ENCODE data around the gene TMEM45B. TPM values are rescaled to one million over a fixed set of nuclear protein-coding genes. Genes with fewer than 3 reads are reported as not detected.

The TMEM45B gene
- total and polyA plus RNA-seq, 2 experiments from 2014 or later = 0.11 to 0.38 TPM

GRCh38 chr11:129792663-129793062 is 23.0 kb upstream of the TMEM45B start:
- no peak overlapping the region for H3K4me2 ChIP-seq
- H3K36me3 ChIP-seq (ENCODE audit: insufficient read depth) = peaks cover 3% of the 10 kb centered on the region; the same call in 1 of the 2 replicates
- H3K9me3 Mint-ChIP-seq = peaks cover 26% of the 10 kb centered on the region
- DNase-seq (ENCODE audit: low spot score) = no peak
- H3K27ac Mint-ChIP-seq = no peak overlapping the region
- H2AFZ ChIP-seq = no peak overlapping the region
- no peaks in the 10 kb centered on the region for H3F3A ChIP-seq (replicated peaks; ENCODE audit: low read depth)
- no peaks in the 10 kb centered on the region for H3K27me3 ChIP-seq (ENCODE audit: insufficient read depth)
- TF ChIP-seq ZNF114 (CRISPR knock-in tag; IDR thresholded peaks at IDR 0.05) = no peak
- no peak for TF ChIP-seq NANOG (IDR thresholded peaks at IDR 0.05; ENCODE audit: borderline replicate concordance)
- TF ChIP-seq EZH2 (IDR thresholded peaks at IDR 0.05; ENCODE audit: low read depth, unreplicated experiment) = no peak
- TF ChIP-seq REST (IDR thresholded peaks at IDR 0.05; ENCODE audit: unreplicated experiment) = no peak
- no peak for TF ChIP-seq EZH2phosphoT487 (IDR thresholded peaks at IDR 0.05; ENCODE audit: unreplicated experiment)
- TF ChIP-seq ZNF462 (CRISPR knock-in tag; IDR thresholded peaks at IDR 0.05) = no peak
- no peak for TF ChIP-seq STAT1 (IDR thresholded peaks at IDR 0.05; ENCODE audit: unreplicated experiment)
- TF ChIP-seq CREB1 (CRISPR knock-in tag; IDR thresholded peaks at IDR 0.05; ENCODE audit: low read depth) = no peak
- TF ChIP-seq CTCF (conservative IDR thresholded peaks at IDR 0.05; ENCODE audit: low read depth in 2 of 2) = no peak
- no peak for TF ChIP-seq JUNB (IDR thresholded peaks at IDR 0.05; ENCODE audit: unreplicated experiment)
- TF ChIP-seq ZNF331 (CRISPR knock-in tag; IDR thresholded peaks at IDR 0.05; ENCODE audit: low read depth) = no peak
- TF ChIP-seq ETS1 (IDR thresholded peaks at IDR 0.05) = no peak
- H3K27ac ChIP-seq (ENCODE audit: low read depth) = no peak overlapping the region
- no peaks in the 10 kb centered on the region for H3K79me2 ChIP-seq (replicated peaks; ENCODE audit: insufficient read depth)
- ATAC-seq = no peak
- no peaks in the 10 kb centered on the region for H3K4me1 Mint-ChIP-seq
- H3K36me3 Mint-ChIP-seq (ENCODE audit: low read depth) = peaks cover 16% of the 10 kb centered on the region
- H4K20me1 ChIP-seq (replicated peaks; ENCODE audit: insufficient read depth) = no peaks in the 10 kb centered on the region
- no peaks in the 10 kb centered on the region for H3K9me2 ChIP-seq (ENCODE audit: insufficient read depth)
- no peak overlapping the region for H3K4me3 Mint-ChIP-seq
- H3K4me1 ChIP-seq (ENCODE audit: insufficient read depth) = no peaks in the 10 kb centered on the region
- peaks cover 4% of the 10 kb centered on the region for H3K27me3 Mint-ChIP-seq (ENCODE audit: insufficient read depth, low read depth, poor library complexity)
- no peak overlapping the region for H3K4me3 ChIP-seq

Data from GM23338 (cell line).